Neural cell (in vitro differentiated cells): Measurements from ENCODE around the gene TTK. TPM values are rescaled to one million over a fixed set of nuclear protein-coding genes. Genes with fewer than 3 reads are reported as not detected.

Experiments
- H2AFZ ChIP-seq: fragments of 200-600, 300-800 bp; sonication (generic), shearing (Covaris generic); 2 replicates; pipeline ENCODE4 v1.6.0; 2014; ENCODE audit warnings: low read depth, mild to moderate bottlenecking, antibody characterized with exemption, low read length, moderate library complexity
- H3F3A ChIP-seq: fragments of 200-600 bp; shearing (Covaris generic); 2 replicates; pipeline ENCODE4 v1.6.1; 2016; ENCODE audit warnings: mild to moderate bottlenecking, moderate library complexity, mixed read lengths, antibody characterized with exemption, low read length; ENCODE audit not compliant: insufficient read depth, poor library complexity, severe bottlenecking
- H3K27ac ChIP-seq: fragments of 200-600, 300-800 bp; sonication (generic), shearing (Covaris generic); 2 replicates; pipeline ENCODE4 v1.5.1; 2014; ENCODE audit warnings: mild to moderate bottlenecking, low read length, moderate library complexity
- H3K27me3 ChIP-seq: fragments of 300-800, 200-600 bp; sonication (generic), shearing (Covaris generic); 2 replicates; pipeline ENCODE4 v1.6.0; 2014; ENCODE audit warnings: mild to moderate bottlenecking, low read depth, low read length, moderate library complexity; ENCODE audit not compliant: insufficient read depth
- H3K36me3 ChIP-seq: fragments of 300-800, 200-600 bp; sonication (generic), shearing (Covaris generic); 2 replicates; pipeline ENCODE4 v1.5.1; 2014; ENCODE audit warnings: mild to moderate bottlenecking, antibody characterized with exemption, low read length, moderate library complexity; ENCODE audit not compliant: insufficient read depth
- H3K4me2 ChIP-seq: fragments of 300-800, 200-600 bp; sonication (generic), shearing (Covaris generic); 2 replicates; pipeline ENCODE4 v1.6.0; 2014; ENCODE audit warnings: mild to moderate bottlenecking, low read length
- H3K4me3 ChIP-seq: fragments of 300-800, 200-600 bp; sonication (generic), shearing (Covaris generic); 2 replicates; pipeline ENCODE4 v1.5.1; 2014; ENCODE audit warnings: mild to moderate bottlenecking, low read length, moderate library complexity
- H3K79me2 ChIP-seq: fragments of 200-600 bp; shearing (Covaris generic); replicated peaks from 2 replicates; pipeline ENCODE4 v1.6.0; 2014; ENCODE audit warnings: mild to moderate bottlenecking, low read length, moderate library complexity; ENCODE audit not compliant: insufficient read depth
- H3K9ac ChIP-seq: fragments of 300-800, 200-600 bp; sonication (generic), shearing (Covaris generic); 2 replicates; pipeline ENCODE4 v1.6.1; 2016; ENCODE audit warnings: mild to moderate bottlenecking, low read length, mixed read lengths
- H3K9me2 ChIP-seq: fragments of 200-600 bp; shearing (Covaris generic); 2 replicates; pipeline ENCODE4 v1.6.1; 2016; ENCODE audit warnings: mild to moderate bottlenecking, low read length, mixed read lengths; ENCODE audit not compliant: insufficient read depth
- H3K9me3 ChIP-seq: fragments of 200-600, 300-800 bp; sonication (generic), shearing (Covaris generic); 2 replicates; pipeline ENCODE4 v1.6.1; 2016; ENCODE audit warnings: mild to moderate bottlenecking, mixed run types, low read length, moderate library complexity, mixed read lengths
- H4K20me1 ChIP-seq: fragments of 200-600 bp; shearing (Covaris generic); 2 replicates; pipeline ENCODE4 v1.6.1; 2016; ENCODE audit warnings: mild to moderate bottlenecking, mixed run types; ENCODE audit not compliant: insufficient read depth
- CTCF ChIP-seq: fragments of 450-650 bp; IDR thresholded peaks from 2 replicates; pipeline ENCODE4 v1.5.1; 2014; ENCODE audit warnings: antibody characterized with exemption, mild to moderate bottlenecking, moderate library complexity; ENCODE audit not compliant: poor library complexity, severe bottlenecking
- EP300 ChIP-seq: fragments of 450-650 bp; conservative IDR thresholded peaks from 2 replicates; pipeline ENCODE4 v1.6.1; 2014; ENCODE audit warnings: antibody characterized with exemption, mild to moderate bottlenecking, moderate library complexity; ENCODE audit not compliant: poor library complexity, severe bottlenecking
- EZH2 ChIP-seq: fragments of 200-600, 300-800 bp; shearing (Covaris generic), sonication (generic); IDR thresholded peaks from 2 replicates; pipeline ENCODE4 v1.6.1; 2014; ENCODE audit warnings: antibody characterized with exemption, low read length, borderline replicate concordance, mild to moderate bottlenecking; ENCODE audit not compliant: insufficient read depth, poor library complexity, severe bottlenecking
- MXI1 ChIP-seq: fragments of 450-650 bp; conservative IDR thresholded peaks from 2 replicates; pipeline ENCODE4 v1.6.1; 2014; ENCODE audit warnings: antibody characterized with exemption, mild to moderate bottlenecking; ENCODE audit not compliant: poor library complexity, severe bottlenecking
- POLR2AphosphoS5 ChIP-seq: IDR thresholded peaks from 2 replicates; pipeline ENCODE4 v1.6.1; 2012
- RAD21 ChIP-seq: fragments of 450-650 bp; conservative IDR thresholded peaks from 2 replicates; pipeline ENCODE4 v1.6.1; 2014; ENCODE audit warnings: antibody characterized with exemption, mild to moderate bottlenecking, moderate library complexity
- REST ChIP-seq: IDR thresholded peaks from 2 replicates; pipeline ENCODE4 v1.6.1; 2012; ENCODE audit warnings: borderline replicate concordance
- SMC3 ChIP-seq: fragments of 450-650 bp; conservative IDR thresholded peaks from 2 replicates; pipeline ENCODE4 v1.6.1; 2014; ENCODE audit warnings: antibody characterized with exemption, mild to moderate bottlenecking, moderate library complexity; ENCODE audit not compliant: poor library complexity
- TAF1 ChIP-seq: IDR thresholded peaks from 2 replicates; pipeline ENCODE4 v1.6.1; 2012; ENCODE audit warnings: low read depth
- polyA plus RNA-seq: library from polyadenylated mRNA; depleted of rRNA; stranded (reverse); fragments of >200 nt; gene quantifications from 2 replicates; pipeline ENCODE4 v1.2.3, GENCODE V29; 2014

TTK gene
- polyA plus RNA-seq, 1 donor from 2014 or later, result 1.5 TPM

GRCh38 chr6:79997728-79998127 is 6.7 kb upstream of the TTK start:
- TF ChIP-seq EZH2 (no peak), RAD21 (no peak), EP300 (no peak), MXI1 (no peak), CTCF (no peak), REST (no peak), POLR2AphosphoS5 (no peak), TAF1 (no peak), SMC3 (no peak)
- H3K36me3 ChIP-seq, result no peaks in the 10 kb centered on the region
- no peak overlapping the region for H3K4me3 ChIP-seq
- no peaks in the 10 kb centered on the region for H3K9me3 ChIP-seq
- no peaks in the 10 kb centered on the region for H3F3A ChIP-seq
- H4K20me1 ChIP-seq, result no peaks in the 10 kb centered on the region
- no peaks in the 10 kb centered on the region for H3K27me3 ChIP-seq
- no peaks in the 10 kb centered on the region for H3K9me2 ChIP-seq
- no peak overlapping the region for H3K4me2 ChIP-seq
- no peak overlapping the region for H3K9ac ChIP-seq
- no peak overlapping the region for H2AFZ ChIP-seq
- H3K79me2 ChIP-seq, result no peaks in the 10 kb centered on the region
- H3K27ac ChIP-seq, result no peak overlapping the region

GRCh38 chr6:80001337-80001736 is 3.1 kb upstream of the TTK start:
- H3K79me2 ChIP-seq, result peaks cover 16% of the 10 kb centered on the region
- H3K36me3 ChIP-seq, result no peaks in the 10 kb centered on the region
- H3K4me3 ChIP-seq, result no peak overlapping the region
- H3K9me3 ChIP-seq, result no peaks in the 10 kb centered on the region
- no peak overlapping the region for H3K4me2 ChIP-seq
- no peaks in the 10 kb centered on the region for H3K27me3 ChIP-seq
- H2AFZ ChIP-seq, result no peak overlapping the region
- no peak overlapping the region for H3K27ac ChIP-seq
- H3F3A ChIP-seq, result no peaks in the 10 kb centered on the region
- TF ChIP-seq POLR2AphosphoS5, result no peak
- no peak for TF ChIP-seq CTCF
- no peak for TF ChIP-seq REST
- TF ChIP-seq TAF1, result no peak
- TF ChIP-seq EP300, result no peak
- no peak for TF ChIP-seq SMC3
- no peak for TF ChIP-seq RAD21
- TF ChIP-seq MXI1, result no peak
- TF ChIP-seq EZH2, result no peak
- H3K9ac ChIP-seq, result no peak overlapping the region
- no peaks in the 10 kb centered on the region for H3K9me2 ChIP-seq
- H4K20me1 ChIP-seq, result no peaks in the 10 kb centered on the region
